Measurements from ENCODE around the gene SPSB2.
"Not testable (repeated sequence)": the region's sequence is repeated elsewhere in the genome, so short reads cannot be mapped to it uniquely, and the experiment has no call there.

SPSB2 gene

DNA sequence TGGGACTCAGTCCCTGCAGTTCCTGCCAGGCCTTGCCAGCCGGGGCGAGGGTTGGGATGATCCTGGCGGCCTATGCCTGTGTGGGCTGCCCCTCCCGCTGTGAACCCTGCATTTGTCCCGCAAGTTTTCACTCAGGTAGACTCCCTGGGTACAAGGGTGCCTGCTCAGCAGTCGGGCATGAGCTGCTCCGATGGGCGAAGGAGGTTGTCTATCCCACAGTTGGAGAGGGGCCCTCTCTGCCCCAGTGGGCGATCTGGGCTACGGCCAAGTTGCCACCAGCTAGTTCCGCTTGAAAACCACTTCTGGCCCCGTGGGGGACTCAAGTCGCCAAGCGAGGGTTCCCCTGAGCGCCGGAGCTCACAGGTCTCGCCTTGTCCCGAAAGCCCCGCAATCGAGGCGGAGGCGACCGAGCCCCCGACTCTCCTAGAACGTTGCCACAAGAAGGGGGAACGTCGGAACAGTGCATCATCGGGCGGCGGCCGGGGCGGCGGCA lies 6.1 kb downstream of the SPSB2 start:
- H3K27me3 ChIP-seq (ENCODE audit: insufficient read depth, low read length) = no peaks in the 10 kb centered on the region
- peak overlapping the region; percentile 83; the same call in 1 of the 2 replicates for H3K9ac ChIP-seq (ENCODE audit: low read depth, low read length)
- peak overlapping the region; percentile 98 for H3K4me3 ChIP-seq (ENCODE audit: low read length)
- no peaks in the 10 kb centered on the region for H3K9me3 ChIP-seq (ENCODE audit: insufficient read depth, low read depth, low read length)
- H3K27ac ChIP-seq (ENCODE audit: low read length) = peak overlapping the region; percentile 48
- peaks cover 69% of the 10 kb centered on the region for H3K36me3 ChIP-seq (ENCODE audit: insufficient read depth, low read depth, low read length)
- H3K4me1 ChIP-seq (ENCODE audit: insufficient read depth, low read length) = peaks cover 10% of the 10 kb centered on the region; the same call in 1 of the 2 replicates

DNA sequence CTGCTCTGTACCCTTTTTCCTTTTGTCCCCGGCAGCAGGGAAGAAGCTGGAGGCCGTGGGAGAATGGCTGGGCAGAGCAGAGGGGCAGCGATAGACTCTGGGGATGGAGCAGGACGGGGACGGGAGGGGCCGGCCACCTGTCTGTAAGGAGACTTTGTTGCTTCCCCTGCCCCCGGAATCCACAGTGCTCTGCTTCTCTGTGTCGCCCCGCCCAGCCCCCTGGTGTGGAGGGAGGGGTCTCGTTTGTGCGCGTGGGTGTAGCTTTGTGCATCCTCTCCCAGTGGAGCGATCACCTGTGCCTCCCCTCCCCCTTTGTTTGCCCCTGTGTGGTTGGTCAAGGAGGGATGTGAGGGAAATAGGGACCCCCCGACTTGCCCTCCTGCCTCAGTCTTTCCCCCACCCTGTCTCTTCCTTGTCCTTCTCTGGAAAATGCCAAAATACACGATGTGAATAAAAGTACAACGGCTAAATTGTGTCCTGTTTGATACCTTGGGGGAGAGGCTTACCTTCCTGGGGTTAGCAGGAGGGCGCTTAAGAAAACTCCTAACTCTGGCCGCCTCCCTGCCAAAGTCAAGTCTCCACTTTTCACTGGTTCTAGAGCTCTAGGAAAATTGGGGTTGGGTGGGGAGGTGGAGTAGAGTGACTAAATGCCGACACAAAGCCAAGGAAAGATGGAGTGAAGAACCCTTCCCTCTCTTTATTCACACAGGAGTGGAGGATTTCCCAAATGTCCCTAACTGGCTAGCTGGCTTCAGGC lies 6.8 kb downstream of the SPSB2 start:
- Histone ChIP-seq H3K9ac (ENCODE audit: low read depth, low read length) (peak overlapping the region; percentile 83; the same call in 1 of the 2 replicates), H3K27ac (ENCODE audit: low read length) (no peak overlapping the region), H3K27me3 (ENCODE audit: insufficient read depth, low read length) (no peaks in the 10 kb centered on the region), H3K4me1 (ENCODE audit: insufficient read depth, low read length) (peaks cover 7% of the 10 kb centered on the region; the same call in 1 of the 2 replicates), H3K4me3 (ENCODE audit: low read length) (peak overlapping the region; percentile 98), H3K9me3 (ENCODE audit: insufficient read depth, low read depth, low read length) (no peaks in the 10 kb centered on the region), H3K36me3 (ENCODE audit: insufficient read depth, low read depth, low read length) (peaks cover 70% of the 10 kb centered on the region)

DNA sequence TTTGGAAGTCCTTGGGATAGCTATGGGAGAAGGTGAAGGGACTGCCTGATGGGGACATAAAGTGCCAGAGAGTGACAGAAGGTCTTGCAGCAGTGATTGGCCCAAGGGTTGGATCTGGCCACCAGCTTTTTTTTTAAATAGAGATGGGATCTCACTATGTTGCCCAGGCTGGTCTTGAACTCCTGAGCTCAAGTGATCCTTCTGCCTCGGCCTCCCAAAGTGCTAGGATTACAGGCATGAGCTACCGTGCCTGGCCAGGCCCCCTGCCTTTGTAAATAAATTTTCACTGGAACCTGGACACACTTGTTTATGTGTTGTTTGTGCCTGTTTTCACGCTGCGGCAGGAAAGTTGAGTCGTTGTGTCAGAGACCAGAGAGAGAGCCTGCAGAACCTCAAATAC lies 7.8 kb downstream of the SPSB2 start:
- not testable (repeated sequence) for H3K27me3 ChIP-seq (ENCODE audit: insufficient read depth, low read length); H3K9me3 ChIP-seq (ENCODE audit: insufficient read depth, low read depth, low read length); H3K27ac ChIP-seq (ENCODE audit: low read length); H3K4me1 ChIP-seq (ENCODE audit: insufficient read depth, low read length); H3K9ac ChIP-seq (ENCODE audit: low read depth, low read length); H3K4me3 ChIP-seq (ENCODE audit: low read length)
- peaks cover 70% of the 10 kb centered on the region for H3K36me3 ChIP-seq (ENCODE audit: insufficient read depth, low read depth, low read length)

DNA sequence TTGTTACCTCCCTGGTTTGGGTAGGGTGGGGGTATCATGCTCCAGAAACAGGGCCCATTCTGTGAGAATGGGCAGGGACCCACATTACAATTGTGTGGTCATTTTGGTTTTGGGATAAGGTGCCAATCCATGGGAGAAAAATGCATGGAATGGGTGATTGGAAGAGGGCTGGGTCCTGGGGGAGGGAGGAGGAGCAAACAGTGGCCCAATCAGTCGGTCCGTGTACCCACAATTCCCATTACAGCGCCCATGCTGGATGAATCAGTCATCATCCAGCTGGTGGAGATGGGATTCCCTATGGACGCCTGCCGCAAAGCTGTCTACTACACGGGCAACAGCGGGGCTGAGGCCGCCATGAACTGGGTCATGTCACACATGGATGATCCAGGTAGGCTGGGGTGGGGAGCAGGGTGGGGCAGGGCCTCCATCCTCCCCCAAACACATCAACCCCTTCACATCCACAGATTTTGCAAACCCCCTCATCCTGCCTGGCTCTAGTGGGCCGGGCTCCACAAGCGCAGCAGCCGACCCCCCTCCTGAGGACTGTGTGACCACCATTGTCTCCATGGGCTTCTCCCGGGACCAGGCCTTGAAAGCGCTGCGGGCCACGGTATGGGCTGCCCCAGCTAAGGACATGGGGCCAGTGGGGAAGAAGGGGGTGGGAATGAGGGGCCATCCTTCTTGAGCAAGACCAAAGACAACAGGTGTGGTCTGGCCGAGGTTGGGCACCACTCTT lies 9.3 kb downstream of the SPSB2 start:
- H3K36me3 ChIP-seq (ENCODE audit: insufficient read depth, low read depth, low read length) = peaks cover 70% of the 10 kb centered on the region
- no peaks in the 10 kb centered on the region for H3K27me3 ChIP-seq (ENCODE audit: insufficient read depth, low read length)

DNA sequence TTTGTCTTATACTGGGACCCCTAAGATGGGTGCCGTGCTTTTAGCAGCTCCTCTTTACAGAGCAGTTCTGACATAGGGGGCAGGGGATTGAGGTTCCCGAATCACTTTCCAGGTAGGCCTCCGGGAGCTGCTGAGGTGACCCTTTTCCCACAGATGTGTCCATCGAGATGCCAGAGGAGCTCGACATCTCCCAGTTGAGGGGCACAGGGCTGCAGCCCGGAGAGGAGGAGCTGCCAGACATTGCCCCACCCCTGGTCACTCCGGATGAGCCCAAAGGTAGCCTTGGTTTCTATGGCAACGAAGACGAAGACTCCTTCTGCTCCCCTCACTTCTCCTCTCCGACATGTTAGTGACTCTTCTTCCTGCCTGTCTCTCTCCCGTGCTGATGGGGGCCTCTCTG lies 10.1 kb downstream of the SPSB2 start:
- H3K27me3 ChIP-seq (ENCODE audit: insufficient read depth, low read length) = no peaks in the 10 kb centered on the region
- H3K9ac ChIP-seq (ENCODE audit: low read depth, low read length) = no peak overlapping the region
- H3K4me1 ChIP-seq (ENCODE audit: insufficient read depth, low read length) = peaks cover 7% of the 10 kb centered on the region; the same call in 1 of the 2 replicates
- H3K27ac ChIP-seq (ENCODE audit: low read length) = no peak overlapping the region
- no peaks in the 10 kb centered on the region for H3K9me3 ChIP-seq (ENCODE audit: insufficient read depth, low read depth, low read length)
- peaks cover 76% of the 10 kb centered on the region for H3K36me3 ChIP-seq (ENCODE audit: insufficient read depth, low read depth, low read length)
- no peak overlapping the region for H3K4me3 ChIP-seq (ENCODE audit: low read length)

More for the DNA sequence above, 9.3 kb downstream of the SPSB2 start:
- Histone ChIP-seq H3K4me1 (ENCODE audit: insufficient read depth, low read length) (peaks cover 7% of the 10 kb centered on the region; the same call in 1 of the 2 replicates), H3K4me3 (ENCODE audit: low read length) (no peak overlapping the region), H3K9ac (ENCODE audit: low read depth, low read length) (no peak overlapping the region), H3K9me3 (ENCODE audit: insufficient read depth, low read depth, low read length) (no peaks in the 10 kb centered on the region), H3K27ac (ENCODE audit: low read length) (no peak overlapping the region)

DNA sequence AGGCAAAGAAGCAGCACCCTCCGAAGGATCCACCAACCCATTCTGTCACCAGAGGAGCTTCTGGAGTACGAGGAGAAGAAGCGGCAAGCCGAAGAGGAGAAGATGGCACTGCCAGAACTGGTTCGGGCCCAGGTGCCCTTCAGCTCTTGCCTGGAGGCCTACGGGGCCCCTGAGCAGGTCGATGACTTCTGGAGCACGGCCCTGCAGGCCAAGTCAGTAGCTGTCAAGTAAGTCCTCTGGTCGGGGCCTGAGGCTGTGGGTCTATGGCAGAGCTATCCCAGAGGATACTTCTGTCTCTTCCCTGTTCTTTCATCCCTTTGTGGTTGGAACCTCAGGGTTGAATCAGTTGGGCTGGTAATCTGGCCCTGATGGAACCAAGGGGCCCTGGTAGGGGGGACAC lies 11.7 kb downstream of the SPSB2 start:
- Histone ChIP-seq H3K9ac (ENCODE audit: low read depth, low read length) (no peak overlapping the region), H3K27me3 (ENCODE audit: insufficient read depth, low read length) (no peaks in the 10 kb centered on the region), H3K4me3 (ENCODE audit: low read length) (no peak overlapping the region), H3K9me3 (ENCODE audit: insufficient read depth, low read depth, low read length) (no peaks in the 10 kb centered on the region), H3K36me3 (ENCODE audit: insufficient read depth, low read depth, low read length) (peaks cover 92% of the 10 kb centered on the region), H3K4me1 (ENCODE audit: insufficient read depth, low read length) (peaks cover 1% of the 10 kb centered on the region; the same call in 1 of the 2 replicates), H3K27ac (ENCODE audit: low read length) (no peak overlapping the region)

DNA sequence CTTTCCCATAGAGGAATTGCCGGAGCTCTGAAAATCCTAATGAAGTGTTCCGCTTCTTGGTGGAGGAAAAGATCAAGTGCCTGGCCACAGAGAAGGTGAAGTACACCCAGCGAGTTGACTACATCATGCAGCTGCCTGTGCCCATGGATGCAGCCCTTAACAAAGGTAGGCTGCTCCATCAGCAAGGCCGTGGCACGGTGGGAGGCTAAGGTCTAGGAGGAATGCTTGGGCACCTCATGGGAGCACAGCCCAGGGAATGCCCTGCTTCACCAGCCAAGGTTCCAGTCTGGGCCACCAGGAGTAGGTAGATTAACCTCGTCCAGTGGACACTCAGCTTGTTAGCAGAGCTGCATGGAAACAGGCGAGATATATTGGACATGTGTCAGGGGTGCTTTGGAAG lies 12.2 kb downstream of the SPSB2 start:
- no peak overlapping the region for H3K9ac ChIP-seq (ENCODE audit: low read depth, low read length)
- H3K4me1 ChIP-seq (ENCODE audit: insufficient read depth, low read length) = no peaks in the 10 kb centered on the region
- no peak overlapping the region for H3K27ac ChIP-seq (ENCODE audit: low read length)
- H3K4me3 ChIP-seq (ENCODE audit: low read length) = no peak overlapping the region
- peaks cover 96% of the 10 kb centered on the region for H3K36me3 ChIP-seq (ENCODE audit: insufficient read depth, low read depth, low read length)
- no peaks in the 10 kb centered on the region for H3K9me3 ChIP-seq (ENCODE audit: insufficient read depth, low read depth, low read length)
- no peaks in the 10 kb centered on the region for H3K27me3 ChIP-seq (ENCODE audit: insufficient read depth, low read length)

DNA sequence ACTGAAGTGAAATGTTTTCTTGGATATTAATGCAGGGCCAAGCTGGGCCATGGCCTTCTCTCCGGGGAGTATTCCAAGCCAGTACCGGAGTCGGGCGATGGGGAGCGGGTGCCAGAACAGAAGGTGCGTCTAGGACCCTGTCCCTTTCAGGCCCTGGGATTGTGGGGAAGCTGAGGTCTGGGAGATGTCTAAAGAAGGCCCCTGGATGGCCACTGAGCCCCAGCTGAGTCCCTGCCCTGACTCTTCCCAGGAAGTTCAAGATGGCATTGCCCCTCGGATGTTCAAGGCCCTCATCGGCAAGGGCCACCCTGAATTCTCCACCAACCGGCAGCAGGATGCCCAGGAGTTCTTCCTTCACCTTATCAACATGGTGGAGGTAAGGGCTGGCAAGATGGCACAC lies 13.0 kb downstream of the SPSB2 start:
- Histone ChIP-seq H3K36me3 (ENCODE audit: insufficient read depth, low read depth, low read length) (peaks cover 99% of the 10 kb centered on the region), H3K27ac (ENCODE audit: low read length) (no peak overlapping the region), H3K9ac (ENCODE audit: low read depth, low read length) (no peak overlapping the region), H3K27me3 (ENCODE audit: insufficient read depth, low read length) (no peaks in the 10 kb centered on the region), H3K4me1 (ENCODE audit: insufficient read depth, low read length) (no peaks in the 10 kb centered on the region), H3K9me3 (ENCODE audit: insufficient read depth, low read depth, low read length) (no peaks in the 10 kb centered on the region), H3K4me3 (ENCODE audit: low read length) (no peak overlapping the region)

DNA sequence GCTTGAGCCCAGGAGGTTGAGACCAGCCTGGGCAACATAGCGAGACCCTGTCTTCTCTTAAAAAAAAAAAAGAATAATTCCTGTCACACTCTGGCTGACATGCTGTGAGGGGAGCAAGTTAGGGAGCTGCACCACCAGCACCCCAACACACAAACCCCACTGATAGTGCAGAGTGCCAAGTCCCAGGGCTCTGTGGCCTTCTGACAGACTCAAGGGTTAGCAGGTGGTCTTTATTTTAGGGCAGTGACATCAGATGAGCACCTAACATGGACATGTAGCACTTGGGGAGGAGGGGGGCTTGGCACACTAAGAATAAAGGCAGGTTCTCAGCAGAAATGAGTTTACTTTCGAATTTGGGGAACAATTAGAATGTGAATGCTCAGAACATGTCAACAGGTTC lies 14.3 kb downstream of the SPSB2 start:
- no peak overlapping the region for H3K9ac ChIP-seq (ENCODE audit: low read depth, low read length)
- no peak overlapping the region for H3K4me3 ChIP-seq (ENCODE audit: low read length)
- H3K36me3 ChIP-seq (ENCODE audit: insufficient read depth, low read depth, low read length) = peaks cover 90% of the 10 kb centered on the region
- no peaks in the 10 kb centered on the region for H3K4me1 ChIP-seq (ENCODE audit: insufficient read depth, low read length)
- H3K27me3 ChIP-seq (ENCODE audit: insufficient read depth, low read length) = no peaks in the 10 kb centered on the region
- no peaks in the 10 kb centered on the region for H3K9me3 ChIP-seq (ENCODE audit: insufficient read depth, low read depth, low read length)
- H3K27ac ChIP-seq (ENCODE audit: low read length) = no peak overlapping the region

DNA sequence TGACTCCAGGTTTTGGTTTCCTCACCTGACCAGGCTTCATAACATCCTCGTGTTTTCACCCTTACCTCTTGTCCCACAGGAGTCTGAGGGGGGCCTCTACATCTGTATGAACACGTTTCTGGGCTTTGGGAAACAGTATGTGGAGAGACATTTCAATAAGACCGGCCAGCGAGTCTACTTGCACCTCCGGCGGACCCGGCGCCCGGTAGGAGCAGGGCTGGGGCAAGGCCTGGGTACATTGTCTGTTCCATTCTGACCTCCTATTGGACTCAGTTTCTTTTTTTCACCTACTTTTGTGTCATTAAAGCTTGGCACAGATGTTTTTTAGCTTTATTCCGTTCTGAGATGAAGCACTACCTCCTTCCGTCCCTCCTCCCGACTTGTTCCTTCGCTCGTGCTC lies 17.8 kb downstream of the SPSB2 start:
- Histone ChIP-seq H3K4me1 (ENCODE audit: insufficient read depth, low read length) (peaks cover 8% of the 10 kb centered on the region; the same call in 1 of the 2 replicates), H3K4me3 (ENCODE audit: low read length) (no peak overlapping the region), H3K36me3 (ENCODE audit: insufficient read depth, low read depth, low read length) (peaks cover 55% of the 10 kb centered on the region), H3K27ac (ENCODE audit: low read length) (no peak overlapping the region), H3K27me3 (ENCODE audit: insufficient read depth, low read length) (no peaks in the 10 kb centered on the region), H3K9me3 (ENCODE audit: insufficient read depth, low read depth, low read length) (no peaks in the 10 kb centered on the region), H3K9ac (ENCODE audit: low read depth, low read length) (no peak overlapping the region)

DNA sequence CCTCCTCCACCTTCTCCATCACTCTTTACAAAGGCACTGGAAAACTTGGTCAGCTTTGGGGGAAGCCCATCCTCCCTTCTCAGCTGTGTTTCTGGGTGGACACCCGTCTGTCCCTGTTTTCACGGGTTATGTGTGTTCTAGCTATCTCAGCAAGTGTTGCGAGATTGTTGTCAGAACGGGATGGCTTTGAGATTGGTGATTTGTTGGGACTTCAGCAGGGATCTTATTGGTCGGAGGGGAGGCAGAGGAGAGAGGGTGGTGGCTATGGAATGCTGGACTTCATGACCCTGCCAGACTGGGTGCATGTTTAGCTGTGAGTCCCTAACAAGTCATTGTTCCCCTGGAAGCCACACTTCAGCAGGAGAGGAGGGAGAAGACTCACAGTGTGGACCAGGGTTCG lies 19.1 kb downstream of the SPSB2 start:
- H3K4me1 ChIP-seq (ENCODE audit: insufficient read depth, low read length) = peaks cover 9% of the 10 kb centered on the region; the same call in 1 of the 2 replicates
- no peaks in the 10 kb centered on the region for H3K27me3 ChIP-seq (ENCODE audit: insufficient read depth, low read length)
- H3K36me3 ChIP-seq (ENCODE audit: insufficient read depth, low read depth, low read length) = peaks cover 55% of the 10 kb centered on the region
- no peak overlapping the region for H3K4me3 ChIP-seq (ENCODE audit: low read length)
- no peak overlapping the region for H3K27ac ChIP-seq (ENCODE audit: low read length)
- no peak overlapping the region for H3K9ac ChIP-seq (ENCODE audit: low read depth, low read length)
- no peaks in the 10 kb centered on the region for H3K9me3 ChIP-seq (ENCODE audit: insufficient read depth, low read depth, low read length)

Measured in iPS-20b (cell line).